22Rv1 (cell line): ENCODE results near the gene MYL11.

Experiments
- CTCF ChIP-seq: fragments of 450-650 bp; IDR thresholded peaks from 2 replicates; pipeline ENCODE4 v1.5.1; 2017; ENCODE audit warnings: mild to moderate bottlenecking
- ZFX ChIP-seq: fragments of 450-650 bp; IDR thresholded peaks from 2 replicates; pipeline ENCODE4 v1.6.1; 2017; ENCODE audit warnings: antibody characterized with exemption, borderline replicate concordance

- TF ChIP-seq CTCF (no peak), ZFX (no peak)
Observed at GRCh38 chr16:30348929-30349328, 25.7 kb upstream of the MYL11 start.
